GM12878 (cell line): ENCODE results near the gene ASZ1.

Experiments
- BCL3 ChIP-seq: IDR thresholded peaks from 2 replicates; pipeline ENCODE4 v1.6.1; 2011; ENCODE audit warnings: borderline replicate concordance, low read depth, mild to moderate bottlenecking, moderate library complexity, low read length; ENCODE audit not compliant: insufficient read depth, poor library complexity, severe bottlenecking
- CREB1 ChIP-seq: IDR thresholded peaks from 2 replicates; pipeline ENCODE4 v1.6.1; 2012; ENCODE audit warnings: low read depth, mild to moderate bottlenecking, inconsistent platforms
- CTCF ChIP-seq, 3 experiments: IDR thresholded peaks in 2 of 3; conservative IDR thresholded peaks in 1 of 3; 2 replicates each; pipeline ENCODE4 v1.5.1; 2011; ENCODE audit warnings: low read depth in 3 of 3, low read length in 3 of 3, mild to moderate bottlenecking in 3 of 3, control low read depth in 2 of 3, moderate library complexity in 2 of 3, inconsistent platforms in 1 of 3, mixed read lengths in 1 of 3; ENCODE audit not compliant: control insufficient read depth in 2 of 3, insufficient read depth in 1 of 3; ENCODE audit errors: extremely low read depth in 1 of 3
- HDGF ChIP-seq: fragments of 450-650 bp; IDR thresholded peaks from 2 replicates; pipeline ENCODE4 v1.6.1; 2016; ENCODE audit warnings: antibody characterized with exemption
- NFXL1 ChIP-seq: fragments of 450-650 bp; IDR thresholded peaks from 2 replicates; pipeline ENCODE4 v1.6.1; 2017; ENCODE audit warnings: antibody characterized with exemption, mild to moderate bottlenecking, borderline replicate concordance
- NR2C2 ChIP-seq: IDR thresholded peaks from 2 replicates; pipeline ENCODE4 v1.6.1; 2011; ENCODE audit warnings: borderline replicate concordance, low read depth; ENCODE audit not compliant: control insufficient read depth, insufficient read length
- NRF1 ChIP-seq: conservative IDR thresholded peaks from 2 replicates; pipeline ENCODE4 v1.6.1; 2011; ENCODE audit warnings: mild to moderate bottlenecking, low read depth, low read length, improper control_type of control experiment
- POLR2A ChIP-seq: IDR thresholded peaks from 2 replicates; pipeline ENCODE4 v1.6.1; 2011; ENCODE audit warnings: low read depth, mild to moderate bottlenecking, low read length
- REST ChIP-seq: IDR thresholded peaks from 2 replicates; pipeline ENCODE4 v1.6.1; 2012; ENCODE audit warnings: mild to moderate bottlenecking, low read depth, low read length
- RFX5 ChIP-seq: IDR thresholded peaks from 2 replicates; pipeline ENCODE4 v1.6.1; 2011; ENCODE audit warnings: low read depth, low read length, improper control_type of control experiment
- SP1 ChIP-seq: IDR thresholded peaks from one replicate; pipeline ENCODE4 v1.6.1; 2011; ENCODE audit warnings: low read depth, low read length
- ZBTB11 ChIP-seq: fragments of 450-650 bp; formaldehyde crosslinking; IDR thresholded peaks from 2 replicates; pipeline ENCODE4 v1.5.0; 2022; ENCODE audit warnings: mild to moderate bottlenecking, missing genetic modification characterization

- no peak for TF ChIP-seq SP1
- TF ChIP-seq NFXL1, result no peak
- no peak for TF ChIP-seq NRF1
- no peak for TF ChIP-seq BCL3
- TF ChIP-seq NR2C2, result no peak
- no peak for TF ChIP-seq ZBTB11
- TF ChIP-seq HDGF, result no peak
- no peak for TF ChIP-seq RFX5
- no peak for TF ChIP-seq REST
- TF ChIP-seq POLR2A, result no peak
- TF ChIP-seq CREB1, result no peak
- no peak for TF ChIP-seq CTCF (IDR thresholded peaks at IDR 0.05 in 2 of 3, conservative IDR thresholded peaks at IDR 0.05 in 1 of 3; ENCODE audit: control insufficient read depth in 2 of 3, extremely low read depth in 1 of 3, insufficient read depth in 1 of 3, low read depth in 3 of 3, low read length in 3 of 3)
Observed at GRCh38 chr7:117346161-117346560, 81.1 kb downstream of the ASZ1 start.
